Mesenchymal stem cell (in vitro differentiated cells and primary cell): ENCODE results near the gene NFIX.

ENCODE experiments used
- DNase-seq: peaks from one replicate; pipeline ENCODE4 v3.0.0-alpha.2; 2013
- H2AFZ ChIP-seq: one replicate; pipeline ENCODE4 v1.6.1; 2013; ENCODE audit warnings: low read depth, mild to moderate bottlenecking, control low read depth, inconsistent platforms, low read length, moderate library complexity
- H2AK5ac ChIP-seq: 2 replicates; pipeline ENCODE4 v1.6.1; 2013; ENCODE audit warnings: low read length, moderate library complexity, mild to moderate bottlenecking, inconsistent platforms; ENCODE audit not compliant: severe bottlenecking
- H2BK120ac ChIP-seq: one replicate; pipeline ENCODE4 v1.6.1; 2013; ENCODE audit warnings: low read depth, mild to moderate bottlenecking, inconsistent platforms, low read length, moderate library complexity
- H2BK12ac ChIP-seq, 2 experiments: one replicate each; pipeline ENCODE4 v1.6.1; 2013; ENCODE audit warnings: inconsistent platforms in 2 of 2, low read length in 2 of 2, mild to moderate bottlenecking in 2 of 2, moderate library complexity in 2 of 2, control low read depth in 1 of 2
- H2BK15ac ChIP-seq: one replicate; pipeline ENCODE4 v1.6.1; 2013; ENCODE audit warnings: mild to moderate bottlenecking, low read depth, inconsistent platforms; ENCODE audit not compliant: poor library complexity, severe bottlenecking
- H2BK5ac ChIP-seq: 2 replicates; pipeline ENCODE4 v1.6.1; 2013; ENCODE audit warnings: low read depth, mild to moderate bottlenecking, low read length, control low read depth, inconsistent platforms; ENCODE audit not compliant: poor library complexity, severe bottlenecking
- H3K14ac ChIP-seq, 2 experiments: one replicate each; pipeline ENCODE4 v1.6.1; 2013; ENCODE audit warnings: inconsistent platforms in 2 of 2, low read length in 2 of 2, control low read depth in 1 of 2, mild to moderate bottlenecking in 1 of 2, moderate library complexity in 1 of 2
- H3K18ac ChIP-seq, 2 experiments: one replicate each; pipeline ENCODE4 v1.6.1; 2013; ENCODE audit warnings: inconsistent platforms in 2 of 2, low read length in 2 of 2, control low read depth in 1 of 2, low read depth in 1 of 2, mild to moderate bottlenecking in 1 of 2
- H3K23ac ChIP-seq, 2 experiments: one replicate each; pipeline ENCODE4 v1.6.1; 2013; ENCODE audit warnings: inconsistent platforms in 2 of 2, low read length in 2 of 2, mild to moderate bottlenecking in 2 of 2, moderate library complexity in 2 of 2, control low read depth in 1 of 2
- H3K27ac ChIP-seq: 2 replicates; pipeline ENCODE4 v1.5.1; 2013; ENCODE audit warnings: mild to moderate bottlenecking, moderate library complexity, low read length, control low read depth, inconsistent platforms; ENCODE audit not compliant: poor library complexity, severe bottlenecking
- H3K27me3 ChIP-seq, 2 experiments: 2 replicates each; pipeline versions ENCODE4 v1.6.1 to v1.7.0; 2013; ENCODE audit warnings: low read length in 2 of 2, mild to moderate bottlenecking in 2 of 2, moderate library complexity in 2 of 2, control low read depth in 1 of 2, inconsistent platforms in 1 of 2; ENCODE audit not compliant: control insufficient read depth in 1 of 2, insufficient read depth in 1 of 2
- H3K36me3 ChIP-seq, 2 experiments: 2 replicates each; pipeline versions ENCODE4 v1.6.1 to v1.7.0; 2013; ENCODE audit warnings: low read length in 2 of 2, control low read depth in 1 of 2, inconsistent platforms in 1 of 2, low read depth in 1 of 2, mild to moderate bottlenecking in 1 of 2; ENCODE audit not compliant: insufficient read depth in 2 of 2, control insufficient read depth in 1 of 2
- H3K4ac ChIP-seq, 2 experiments: one replicate each; pipeline ENCODE4 v1.6.1; 2013; ENCODE audit warnings: inconsistent platforms in 2 of 2, low read length in 2 of 2, mild to moderate bottlenecking in 2 of 2, moderate library complexity in 2 of 2, control low read depth in 1 of 2, low read depth in 1 of 2
- H3K4me1 ChIP-seq: 2 replicates; pipeline ENCODE4 v1.6.1; 2013; ENCODE audit warnings: low read depth, low read length, control low read depth; ENCODE audit not compliant: control insufficient read depth, insufficient read depth
- H3K4me2 ChIP-seq: 2 replicates; pipeline ENCODE4 v1.6.1; 2013; ENCODE audit warnings: low read length, mild to moderate bottlenecking, inconsistent platforms; ENCODE audit not compliant: poor library complexity, severe bottlenecking
- H3K4me3 ChIP-seq, 2 experiments: 2 replicates each; pipeline versions ENCODE4 v1.5.1 to v1.7.0; 2013; ENCODE audit warnings: low read length in 2 of 2, mild to moderate bottlenecking in 2 of 2, control low read depth in 1 of 2, low read depth in 1 of 2; ENCODE audit not compliant: insufficient read depth in 1 of 2
- H3K79me1 ChIP-seq: replicated peaks from 2 replicates; pipeline ENCODE4 v1.6.1; 2013; ENCODE audit warnings: mild to moderate bottlenecking, control low read depth, low read length, inconsistent platforms; ENCODE audit not compliant: poor library complexity, severe bottlenecking
- H3K9ac ChIP-seq: 2 replicates; pipeline ENCODE4 v1.7.0; 2013; ENCODE audit warnings: mild to moderate bottlenecking, low read length, moderate library complexity
- H3K9me3 ChIP-seq: 2 replicates; pipeline ENCODE4 v1.7.0; 2013; ENCODE audit warnings: mild to moderate bottlenecking, low read length; ENCODE audit not compliant: control insufficient read depth
- H4K8ac ChIP-seq: one replicate; pipeline ENCODE4 v1.6.1; 2013; ENCODE audit warnings: inconsistent platforms, mild to moderate bottlenecking, low read length, moderate library complexity
- H4K91ac ChIP-seq: one replicate; pipeline ENCODE4 v1.6.1; 2013; ENCODE audit warnings: mild to moderate bottlenecking, low read length, inconsistent platforms
- WGBS: methylation state at CpG from one replicate; pipeline ENCODE4 v1.1.7; 2013; ENCODE audit warnings: mixed read lengths; 5-methylcytosine and 5-hydroxymethylcytosine counted together

NFIX gene

DNA sequence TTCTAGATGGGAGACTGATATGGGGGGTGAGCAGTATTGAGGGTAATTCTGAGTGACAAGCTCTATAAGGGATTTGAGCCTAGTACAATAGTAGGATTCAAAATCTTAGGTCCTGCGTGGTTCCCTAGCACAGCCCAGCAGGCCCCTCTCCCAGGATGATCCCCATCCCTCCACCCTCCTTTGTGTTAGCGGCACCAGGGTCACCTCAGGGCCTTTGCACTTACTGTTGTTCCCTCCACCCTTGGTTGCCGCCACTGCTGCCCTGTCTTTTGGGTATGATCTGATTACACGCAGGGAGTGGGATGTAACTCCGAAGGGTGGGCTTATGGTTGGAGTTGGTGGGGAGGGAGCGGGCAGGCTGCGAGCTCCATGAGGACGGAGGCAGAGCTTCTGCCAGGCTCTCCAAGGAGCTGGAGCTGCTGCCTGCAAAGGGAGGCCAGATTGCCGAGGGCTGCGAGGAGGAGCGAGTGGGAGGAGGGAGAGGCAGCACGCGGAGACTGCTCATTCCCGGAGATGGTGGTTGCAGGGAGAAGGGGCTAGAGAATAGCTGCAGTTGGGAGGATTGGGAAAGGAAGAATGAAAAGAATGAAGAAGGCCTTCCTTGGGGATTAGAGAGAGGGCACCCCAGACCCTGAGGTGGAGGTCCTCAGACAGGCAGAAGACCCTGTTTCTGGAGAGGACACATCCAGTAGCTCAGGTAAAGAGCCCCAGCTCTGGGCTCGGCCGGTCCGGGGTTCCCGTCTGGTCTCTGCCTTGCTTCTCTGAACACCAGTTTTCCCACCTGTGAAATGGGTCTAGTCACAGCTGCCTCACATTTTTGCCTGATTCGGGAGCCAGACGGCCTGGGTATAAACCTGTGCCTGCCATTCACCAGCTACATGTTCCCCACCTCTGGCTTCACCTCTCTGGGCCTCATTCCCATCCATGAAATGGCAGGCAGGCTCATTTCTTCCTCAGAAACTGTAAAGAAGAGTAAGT, 128.0 kb downstream of the NFIX start:
- Histone ChIP-seq H3K9me3 (no peaks in the 10 kb centered on the region), H3K4me3 (no peak overlapping the region), H2BK120ac (no peak overlapping the region), H2BK15ac (no peak overlapping the region), H4K8ac (no peak overlapping the region), H3K4ac (no peak overlapping the region), H3K27ac (no peak overlapping the region), H2BK5ac (no peak overlapping the region), H3K36me3 (peaks cover 14 to 38% of the 10 kb centered on the region in 2 experiments), H4K91ac (no peak overlapping the region), H3K14ac (no peak overlapping the region), H3K27me3 (no peaks in the 10 kb centered on the region), H3K23ac (no peak overlapping the region), H2AFZ (no peak overlapping the region), H3K18ac (no peak overlapping the region), H3K79me1 (peaks cover 7% of the 10 kb centered on the region), H3K4me1 (peaks cover 40% of the 10 kb centered on the region), H2BK12ac (no peak overlapping the region), H3K4me2 (no peak overlapping the region), H2AK5ac (no peak overlapping the region), H3K9ac (no peak overlapping the region)
- WGBS, result 93% methylated on average over 20 of the region's 20 CpGs
- no peak for DNase-seq

GRCh38 chr19:13127051-13127450, 131.8 kb downstream of the NFIX start:
- no peak overlapping the region for H3K27ac ChIP-seq
- H3K4me2 ChIP-seq, result no peak overlapping the region

DNA sequence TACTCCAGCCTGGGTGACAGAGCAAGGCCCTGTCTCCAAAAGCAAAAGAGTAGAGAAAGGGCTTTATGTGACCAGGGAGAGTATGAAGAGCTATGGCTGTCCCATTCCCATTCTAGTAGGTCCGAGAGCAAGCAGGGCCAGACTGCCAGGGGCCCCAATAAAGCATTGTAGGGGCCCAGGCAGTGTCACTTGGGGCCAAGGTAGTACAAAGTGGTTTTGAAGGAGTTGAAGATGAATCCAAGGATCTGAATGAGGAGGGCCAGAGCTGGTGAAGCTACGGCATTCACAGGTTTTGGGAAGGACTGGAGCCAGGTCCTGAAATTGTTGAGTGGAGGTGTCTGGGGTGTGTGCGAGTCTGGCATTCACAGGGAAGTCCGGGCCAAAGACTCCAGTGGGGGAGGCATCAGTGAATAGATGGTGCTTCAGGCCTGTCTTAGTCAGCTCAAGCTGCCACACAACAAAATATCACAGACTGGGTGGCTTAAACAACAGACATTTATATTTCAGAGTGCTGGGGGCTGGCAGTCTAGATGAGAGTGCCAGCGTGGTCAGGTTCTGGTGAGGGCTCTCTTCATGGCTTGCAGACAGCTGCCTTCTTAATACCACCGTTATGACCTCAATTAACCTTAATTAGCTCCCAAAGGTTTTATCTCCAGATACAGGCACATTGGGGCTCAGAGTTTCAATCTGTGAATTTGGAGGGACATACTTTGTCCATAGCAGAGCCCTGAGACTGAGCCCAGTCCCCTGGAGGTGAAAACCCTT, 132.7 kb downstream of the NFIX start:
- no peak overlapping the region for H3K4ac ChIP-seq
- no peak overlapping the region for H2BK5ac ChIP-seq
- H3K4me1 ChIP-seq, result peaks cover 13% of the 10 kb centered on the region
- H3K27ac ChIP-seq, result no peak overlapping the region
- no peak overlapping the region for H2BK120ac ChIP-seq
- no peak overlapping the region for H3K9ac ChIP-seq
- peaks cover 13 to 40% of the 10 kb centered on the region in 2 experiments for H3K36me3 ChIP-seq
- no peak overlapping the region for H4K8ac ChIP-seq
- 98% methylated on average over 6 of the region's 6 CpGs for WGBS
- H3K27me3 ChIP-seq, result no peaks in the 10 kb centered on the region
- H2BK12ac ChIP-seq, result no peak overlapping the region
- H3K4me2 ChIP-seq, result no peak overlapping the region
- H3K18ac ChIP-seq, result no peak overlapping the region
- H4K91ac ChIP-seq, result no peak overlapping the region
- no peak overlapping the region for H3K4me3 ChIP-seq
- H3K79me1 ChIP-seq, result peaks cover 13% of the 10 kb centered on the region
- no peak overlapping the region for H2AK5ac ChIP-seq
- no peaks in the 10 kb centered on the region for H3K9me3 ChIP-seq
- H3K23ac ChIP-seq, result no peak overlapping the region
- no peak overlapping the region for H2AFZ ChIP-seq
- no peak overlapping the region for H2BK15ac ChIP-seq
- no peak for DNase-seq
- no peak overlapping the region for H3K14ac ChIP-seq

More at GRCh38 chr19:13127051-13127450, 131.8 kb downstream of the NFIX start:
- no peak for DNase-seq
- Histone ChIP-seq H3K27me3 (no peaks in the 10 kb centered on the region), H3K9ac (no peak overlapping the region), H2AFZ (no peak overlapping the region), H3K14ac (no peak overlapping the region), H2BK120ac (no peak overlapping the region), H4K91ac (no peak overlapping the region), H3K18ac (no peak overlapping the region), H3K4me1 (peaks cover 15% of the 10 kb centered on the region), H3K79me1 (peaks cover 13% of the 10 kb centered on the region), H3K36me3 (peaks cover 15 to 45% of the 10 kb centered on the region in 2 experiments), H2BK15ac (no peak overlapping the region), H3K4ac (no peak overlapping the region), H4K8ac (no peak overlapping the region), H3K9me3 (no peaks in the 10 kb centered on the region), H3K4me3 (no peak overlapping the region), H2BK5ac (no peak overlapping the region), H2AK5ac (no peak overlapping the region), H2BK12ac (no peak overlapping the region), H3K23ac (no peak overlapping the region)
- 100% methylated on average over 2 of the region's 9 CpGs for WGBS

GRCh38 chr19:13128583-13128982, 133.3 kb downstream of the NFIX start:
- peaks cover 13% of the 10 kb centered on the region for H3K79me1 ChIP-seq
- no peak overlapping the region for H3K4me2 ChIP-seq
- no peaks in the 10 kb centered on the region for H3K27me3 ChIP-seq
- H2AFZ ChIP-seq, result no peak overlapping the region
- H2BK12ac ChIP-seq, result no peak overlapping the region
- H3K14ac ChIP-seq, result no peak overlapping the region
- no peak overlapping the region for H4K91ac ChIP-seq
- H3K4me3 ChIP-seq, result no peak overlapping the region
- no peak overlapping the region for H3K23ac ChIP-seq
- H3K9me3 ChIP-seq, result no peaks in the 10 kb centered on the region
- H2AK5ac ChIP-seq, result no peak overlapping the region
- peaks cover 14% of the 10 kb centered on the region for H3K4me1 ChIP-seq
- H3K27ac ChIP-seq, result no peak overlapping the region
- H4K8ac ChIP-seq, result no peak overlapping the region
- DNase-seq, result no peak
- no peak overlapping the region for H3K4ac ChIP-seq
- 80% methylated on average over 1 of the region's 1 CpG for WGBS
- no peak overlapping the region for H3K18ac ChIP-seq
- H3K36me3 ChIP-seq, result peaks cover 13 to 40% of the 10 kb centered on the region in 2 experiments
- no peak overlapping the region for H3K9ac ChIP-seq
- H2BK5ac ChIP-seq, result no peak overlapping the region
- H2BK15ac ChIP-seq, result no peak overlapping the region
- H2BK120ac ChIP-seq, result no peak overlapping the region
